ENCODE data around the gene CEP112. TPM values are rescaled to one million over a fixed set of nuclear protein-coding genes. Genes with fewer than 3 reads are reported as not detected.

Gene CEP112
- total and polyA plus RNA-seq, 2 of the 8 experiments (the other 6 are each of a cell fraction or from before 2014, with no cell fraction given): 0.62 to 3.1 TPM

DNA sequence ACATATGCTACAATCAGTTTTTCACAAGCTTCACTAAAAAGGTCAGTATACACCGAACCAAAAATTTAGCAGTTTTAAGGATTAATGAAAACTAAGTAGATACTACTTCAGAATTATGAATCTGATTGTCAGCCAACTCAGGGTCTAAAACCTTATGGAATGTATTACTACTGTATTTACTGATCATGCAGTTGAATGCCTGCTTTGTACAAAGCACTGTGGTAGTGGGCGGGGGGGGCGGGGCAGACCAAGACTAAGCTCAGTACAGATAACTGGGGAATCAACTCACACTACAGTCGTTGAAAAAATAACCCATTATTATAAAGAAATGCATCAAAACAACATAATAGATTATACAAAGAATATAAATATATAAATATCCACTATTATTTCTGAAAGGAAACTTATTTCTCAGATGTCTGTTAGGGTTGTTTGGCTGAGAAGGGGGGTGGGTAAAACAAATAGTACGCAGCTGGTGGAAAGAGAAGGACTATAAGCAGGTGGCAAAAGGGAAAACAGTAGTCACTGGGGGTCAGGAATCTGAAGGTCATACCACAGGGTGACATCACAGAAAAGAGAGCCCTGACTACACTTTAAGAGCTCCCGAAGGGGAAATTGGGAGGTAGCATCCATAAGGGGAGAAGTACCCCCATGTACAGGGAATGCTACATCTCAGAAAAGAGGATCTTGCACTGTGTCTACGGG, 521.1 kb downstream of the CEP112 start:
- H3K23me2 ChIP-seq (ENCODE audit: low read depth, low read length): no peaks in the 10 kb centered on the region
- peaks cover 0 to 2% (median 0%) of the 10 kb centered on the region in 4 experiments; a peak in 1 of 7 replicates for H3K4me1 ChIP-seq (replicated peaks in 1 of 4; ENCODE audit: control insufficient read depth in 3 of 4, insufficient read depth in 4 of 4, low read length in 3 of 4)
- H3K23ac ChIP-seq (ENCODE audit: insufficient read length): no peak overlapping the region
- no peaks in the 10 kb centered on the region for H4K20me1 ChIP-seq (replicated peaks in 1 of 2; ENCODE audit: control insufficient read depth in 1 of 2, insufficient read depth in 2 of 2, low read length in 2 of 2)
- H4K8ac ChIP-seq (ENCODE audit: extremely low read depth, insufficient read depth, low read length): no peak overlapping the region
- FAIRE-seq: no peak
- H2BK120ac ChIP-seq (replicated peaks; ENCODE audit: low read depth, low read length): no peak overlapping the region
- no peak overlapping the region for H2BK12ac ChIP-seq (ENCODE audit: low read depth, low read length)
- no peak overlapping the region for H3K14ac ChIP-seq (ENCODE audit: insufficient read length)
- H3K27ac ChIP-seq (ENCODE audit: low read depth, low read length): no peak overlapping the region
- H2BK5ac ChIP-seq (ENCODE audit: low read depth, low read length): no peak overlapping the region
- no peak overlapping the region for H2AK5ac ChIP-seq (ENCODE audit: low read depth, low read length)
- ChIA-PET CTCF (ENCODE audit: partially characterized antibody) (interaction anchor here (0.5 to 1.9 kb wide), 2 partner anchors 13 to 247 kb away, joined by 3 to 4 read pairs; no protein-coding TSS in a partner anchor), POLR2A (ENCODE audit: partially characterized antibody) (no interaction called here)
- no peaks in the 10 kb centered on the region for H3K9me3 ChIP-seq (ENCODE audit: insufficient read depth in 2 of 2, low read depth in 1 of 2, low read length in 1 of 2)
- H3K4me2 ChIP-seq (ENCODE audit: insufficient read depth in 1 of 2, low read depth in 2 of 2, low read length in 2 of 2): no peak overlapping the region
- no peaks in the 10 kb centered on the region for H3K36me3 ChIP-seq (ENCODE audit: control insufficient read depth in 2 of 4, insufficient read depth in 4 of 4, low read length in 3 of 4)
- H3K79me2 ChIP-seq (ENCODE audit: control insufficient read depth in 1 of 2, insufficient read depth in 2 of 2, low read length in 2 of 2): no peaks in the 10 kb centered on the region
- no peak for DNase-seq (ENCODE audit: low read depth in 1 of 2, low spot score in 2 of 2)
- H3K4ac ChIP-seq (replicated peaks; ENCODE audit: insufficient read length, low read depth, low read length): no peak overlapping the region
- H3K79me1 ChIP-seq (ENCODE audit: low read depth, low read length): no peaks in the 10 kb centered on the region
- no peak overlapping the region for H4K5ac ChIP-seq (ENCODE audit: insufficient read length, low read depth, low read length)
- H3K9ac ChIP-seq (replicated peaks in 1 of 4; ENCODE audit: extremely low read depth in 1 of 4, low read depth in 3 of 4, low read length in 3 of 4): no peak overlapping the region
- H3K56ac ChIP-seq (replicated peaks; ENCODE audit: insufficient read length, low read depth, low read length): no peak overlapping the region
- WGBS, 2 experiments (ENCODE audit: extremely low coverage in 1 of 2, insufficient coverage in 1 of 2, insufficient read length in 1 of 2, insufficient replicate concordance in 2 of 2, low coverage in 1 of 2, low lambda C conversion rate in 2 of 2, missing lambda C conversion rate in 1 of 2): 82% methylated on average over 7 of the region's 7 CpGs; no CpG with 5 or more reads in 1 of the 2 experiments
- no peak overlapping the region for H2AFZ ChIP-seq (ENCODE audit: low read length)
- no peaks in the 10 kb centered on the region for H3K27me3 ChIP-seq (replicated peaks in 1 of 4; ENCODE audit: control insufficient read depth in 3 of 4, extremely low read depth in 1 of 4, insufficient read depth in 3 of 4, low read length in 3 of 4)
- no peak overlapping the region for H4K91ac ChIP-seq (replicated peaks; ENCODE audit: insufficient read length, low read length)
- no peak overlapping the region for H2BK20ac ChIP-seq (ENCODE audit: low read length)
- H3K4me3 ChIP-seq (ENCODE audit: extremely low read depth in 1 of 4, insufficient read depth in 2 of 4, low read depth in 3 of 4, low read length in 4 of 4): no peak overlapping the region
- H3K18ac ChIP-seq (ENCODE audit: extremely low read depth, low read length): no peak overlapping the region
- no peak overlapping the region for H2BK15ac ChIP-seq (ENCODE audit: low read length)
- no peak for TF ChIP-seq POU5F1 (IDR thresholded peaks at IDR 0.05; ENCODE audit: low read depth, low read length)
- TF ChIP-seq CTBP2 (IDR thresholded peaks at IDR 0.05; ENCODE audit: borderline replicate concordance, insufficient read depth, insufficient read length, low read length): no peak
- TF ChIP-seq YY1 (IDR thresholded peaks at IDR 0.05; ENCODE audit: low read depth, low read length): no peak
- no peak for TF ChIP-seq MAFK (IDR thresholded peaks at IDR 0.05; ENCODE audit: low read depth, low read length)
- TF ChIP-seq, protein P1, sequence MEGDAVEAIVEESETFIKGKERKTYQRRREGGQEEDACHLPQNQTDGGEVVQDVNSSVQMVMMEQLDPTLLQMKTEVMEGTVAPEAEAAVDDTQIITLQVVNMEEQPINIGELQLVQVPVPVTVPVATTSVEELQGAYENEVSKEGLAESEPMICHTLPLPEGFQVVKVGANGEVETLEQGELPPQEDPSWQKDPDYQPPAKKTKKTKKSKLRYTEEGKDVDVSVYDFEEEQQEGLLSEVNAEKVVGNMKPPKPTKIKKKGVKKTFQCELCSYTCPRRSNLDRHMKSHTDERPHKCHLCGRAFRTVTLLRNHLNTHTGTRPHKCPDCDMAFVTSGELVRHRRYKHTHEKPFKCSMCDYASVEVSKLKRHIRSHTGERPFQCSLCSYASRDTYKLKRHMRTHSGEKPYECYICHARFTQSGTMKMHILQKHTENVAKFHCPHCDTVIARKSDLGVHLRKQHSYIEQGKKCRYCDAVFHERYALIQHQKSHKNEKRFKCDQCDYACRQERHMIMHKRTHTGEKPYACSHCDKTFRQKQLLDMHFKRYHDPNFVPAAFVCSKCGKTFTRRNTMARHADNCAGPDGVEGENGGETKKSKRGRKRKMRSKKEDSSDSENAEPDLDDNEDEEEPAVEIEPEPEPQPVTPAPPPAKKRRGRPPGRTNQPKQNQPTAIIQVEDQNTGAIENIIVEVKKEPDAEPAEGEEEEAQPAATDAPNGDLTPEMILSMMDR (IDR thresholded peaks at IDR 0.05; ENCODE audit: control extremely low read depth in 1 of 3, insufficient read depth in 1 of 3, low read depth in 1 of 3, low read length in 3 of 3): no peak
- no peak for TF ChIP-seq JUND (IDR thresholded peaks at IDR 0.05; ENCODE audit: low read length)
- no peak for TF ChIP-seq RNF2 (IDR thresholded peaks at IDR 0.05; ENCODE audit: borderline replicate concordance, low read depth, low read length, missing control alignments, poor library complexity, severe bottlenecking)
- TF ChIP-seq NRF1 (IDR thresholded peaks at IDR 0.05; ENCODE audit: low read depth, low read length): no peak
- no peak for TF ChIP-seq BRCA1 (IDR thresholded peaks at IDR 0.05; ENCODE audit: low read depth, low read length)
- no peak for TF ChIP-seq CHD2 (IDR thresholded peaks at IDR 0.05; ENCODE audit: low read length)

All from H1 (cell line).